GM21717 (cell line): ENCODE measurements around the gene EPS8L3.
"Not testable (repeated sequence)": the region's sequence is repeated elsewhere in the genome, so short reads cannot be mapped to it uniquely, and the experiment has no call there.

Experiments used
- ATAC-seq: cut with Tn5 transposase; IDR thresholded peaks from one replicate; pipeline ENCODE4 v1.9.1; 2021; ENCODE audit warnings: mild to moderate bottlenecking, moderate library complexity; ENCODE audit not compliant: unreplicated experiment

The EPS8L3 gene

DNA sequence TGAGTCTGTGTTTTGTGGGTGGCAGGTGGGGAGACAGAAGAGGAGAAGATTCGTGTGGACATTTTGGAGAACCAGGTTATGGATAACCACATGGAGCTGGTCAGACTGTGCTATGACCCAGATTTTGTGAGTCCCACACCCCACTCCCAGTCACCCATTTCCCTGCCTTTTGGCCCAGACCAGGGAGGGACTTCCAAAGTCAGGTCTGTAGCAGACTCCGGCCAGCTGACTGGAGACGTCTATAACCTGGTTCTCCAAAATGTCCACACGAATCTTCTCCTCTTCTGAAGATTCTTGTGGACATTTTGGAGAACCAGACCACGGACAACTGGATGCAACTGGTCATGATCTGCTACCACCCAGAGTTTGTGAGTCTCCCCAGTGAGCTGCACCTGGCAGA lies 50.1 kb downstream of the EPS8L3 start:
- no peak for ATAC-seq

DNA sequence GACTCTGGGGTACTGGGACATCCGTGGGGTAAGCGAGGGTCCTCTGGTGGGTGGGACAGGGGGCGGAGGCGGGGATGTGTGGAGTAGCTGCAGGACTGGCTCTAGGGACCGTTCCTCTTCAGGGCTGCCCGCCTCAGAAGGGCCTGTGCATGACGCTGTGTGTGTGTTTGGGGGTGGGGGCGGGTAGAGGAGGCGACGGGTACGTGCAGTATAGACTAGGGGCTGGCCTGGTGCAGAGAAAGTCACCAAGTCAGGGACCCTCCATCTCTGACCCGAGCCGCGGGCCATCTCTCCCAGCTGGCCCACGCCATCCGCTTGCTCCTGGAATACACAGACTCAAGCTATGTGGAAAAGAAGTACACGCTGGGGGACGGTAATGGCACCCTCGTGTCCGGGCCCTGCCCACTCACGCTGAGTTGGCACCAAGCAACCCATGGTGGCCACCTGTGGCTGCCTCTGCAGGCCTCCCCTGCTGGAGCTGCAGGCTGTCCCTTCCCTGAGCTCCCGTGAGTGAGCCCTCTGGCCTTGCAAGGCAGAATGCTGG lies 51.3 kb downstream of the EPS8L3 start:
- ATAC-seq = no peak

DNA sequence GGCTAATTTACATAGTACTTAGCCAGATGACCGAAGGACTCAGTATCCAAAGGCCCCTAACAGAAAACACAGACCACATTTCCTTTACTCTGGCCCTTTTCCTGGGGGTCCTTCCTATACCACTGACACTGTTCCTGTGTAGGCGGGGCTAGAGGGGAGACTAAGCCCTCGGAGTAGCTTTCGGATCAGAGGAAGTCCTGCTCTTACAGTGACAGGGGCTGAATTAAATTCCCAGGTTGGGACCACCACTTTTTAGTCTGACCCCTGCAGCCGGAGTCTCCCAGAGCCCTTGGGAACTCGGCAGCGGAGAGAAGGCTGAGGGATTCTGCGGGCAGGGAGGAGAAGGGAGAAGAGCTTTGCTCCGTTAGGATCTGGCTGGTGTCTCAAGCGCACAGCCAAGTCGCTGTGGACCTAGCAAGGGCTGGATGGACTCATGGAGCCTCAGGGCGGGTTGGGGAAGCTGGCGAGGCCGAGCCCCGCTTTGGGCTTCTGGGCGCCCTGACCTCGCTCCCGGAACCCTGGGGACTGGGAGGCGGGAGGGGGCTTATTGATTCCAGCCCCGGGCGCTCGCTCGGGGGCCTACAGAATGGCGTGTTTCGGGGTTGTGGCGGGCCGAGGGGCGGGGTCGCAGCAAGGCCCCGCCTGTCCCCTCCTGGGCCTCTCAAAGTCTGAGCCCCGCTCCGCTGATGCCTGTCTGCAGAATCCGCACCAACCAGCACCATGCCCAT lies 52.0 kb downstream of the EPS8L3 start, which contains the start of gene GSTM5:
TSS of gene GSTM5 (plus strand) at position 659 of the 728 bp plus-strand sequence. CDS start at position 721, 62 bp downstream.
- ATAC-seq = not testable (repeated sequence)

DNA sequence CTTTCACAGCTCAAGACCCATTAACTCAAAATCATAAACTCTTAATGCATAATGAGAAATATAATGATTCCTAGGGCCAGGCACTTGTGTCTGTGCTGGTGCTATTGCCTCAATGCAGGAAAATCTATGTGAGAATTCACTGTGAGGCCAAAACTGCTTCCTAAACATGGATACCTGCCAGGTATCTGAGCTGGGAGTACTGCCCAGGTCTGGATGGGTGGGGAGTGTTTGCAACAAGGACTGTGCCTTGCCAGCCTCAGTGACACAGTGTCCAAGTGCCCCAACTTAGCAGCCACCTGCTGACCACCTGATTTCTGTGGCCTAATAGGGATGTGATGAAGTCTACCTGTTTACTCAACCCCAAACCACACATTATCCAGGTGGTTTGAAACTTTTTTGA lies 53.9 kb downstream of the EPS8L3 start:
- ATAC-seq = not testable (repeated sequence)

DNA sequence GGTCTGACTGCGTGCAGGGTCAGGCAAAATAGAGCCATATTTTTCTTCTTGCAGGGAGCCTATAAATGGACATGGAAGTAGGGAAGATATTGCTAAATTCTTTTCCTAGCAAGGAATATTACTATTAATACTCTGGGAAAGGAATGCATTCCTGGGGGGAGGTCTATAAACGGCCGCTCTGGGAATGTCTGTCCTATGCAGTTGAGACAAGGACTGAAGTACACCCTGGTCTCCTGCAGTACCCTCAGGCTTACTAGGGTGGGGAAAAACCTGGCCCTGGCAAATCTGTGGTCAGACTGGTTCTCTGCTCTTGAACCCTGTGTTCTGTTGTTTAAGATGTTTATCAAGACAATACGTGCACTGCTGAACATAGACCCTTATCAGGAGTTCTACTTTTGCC lies 54.8 kb downstream of the EPS8L3 start:
- ATAC-seq = not testable (repeated sequence)

DNA sequence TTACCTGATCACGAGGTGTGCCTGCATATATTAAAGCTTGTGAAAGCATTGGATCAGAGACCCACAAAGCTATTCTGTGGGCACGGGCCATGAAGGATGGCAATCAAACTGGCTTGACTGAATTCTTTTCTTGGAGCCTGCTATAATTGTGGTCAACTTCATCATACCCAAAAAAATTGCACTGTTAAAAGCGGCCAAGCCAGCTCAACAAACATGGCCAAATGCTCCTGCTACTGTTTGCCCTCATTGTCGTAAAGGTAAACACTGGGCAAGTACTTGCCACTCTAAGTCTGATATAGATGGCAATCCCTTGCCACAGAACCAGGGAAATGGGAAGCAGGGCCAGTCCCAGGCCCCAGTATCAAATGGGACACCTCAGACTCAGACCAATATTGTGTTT lies 58.3 kb downstream of the EPS8L3 start:
- no peak for ATAC-seq

DNA sequence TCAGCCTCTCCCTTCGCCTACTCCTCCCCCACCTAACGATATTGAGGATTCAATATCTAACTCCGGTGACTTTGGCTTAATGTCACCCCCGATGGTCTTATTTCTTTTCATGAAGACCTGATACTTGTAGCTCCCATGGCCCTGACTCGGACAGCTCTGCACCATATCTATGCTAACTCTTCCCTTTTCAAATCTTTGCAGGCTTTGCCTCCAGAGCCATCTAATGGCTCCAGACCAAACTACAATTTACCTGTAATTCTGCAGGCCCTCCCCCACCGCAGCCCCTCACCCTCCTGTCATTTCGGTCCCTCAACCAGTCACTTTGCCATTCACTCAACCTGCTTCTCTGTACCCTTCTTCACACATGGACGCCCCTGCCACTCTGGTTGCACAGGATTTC lies 59.5 kb downstream of the EPS8L3 start:
- no peak for ATAC-seq

DNA sequence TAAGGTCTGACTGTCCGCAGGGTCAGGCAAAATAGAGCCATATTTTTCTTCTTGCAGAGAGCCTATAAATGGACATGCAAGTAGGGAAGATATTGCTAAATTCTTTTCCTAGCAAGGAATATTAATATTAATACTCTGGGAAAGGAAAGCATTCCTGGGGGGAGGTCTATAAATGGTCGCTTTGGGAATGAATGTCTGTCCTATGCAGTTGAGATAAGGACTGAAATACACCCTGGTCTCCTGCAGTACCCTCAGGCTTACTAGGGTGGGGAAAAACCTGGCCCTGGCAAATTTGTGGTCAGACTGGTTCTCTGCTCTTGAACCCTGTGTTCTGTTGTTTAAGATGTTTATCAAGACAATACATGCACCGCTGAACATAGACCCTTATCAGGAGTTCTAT lies 60.8 kb downstream of the EPS8L3 start:
- ATAC-seq = not testable (repeated sequence)
